HG02588 (cell line): ENCODE data around the gene PARVA.

Source experiments
- ATAC-seq: cut with Tn5 transposase; IDR thresholded peaks from one replicate; pipeline ENCODE4 v1.9.1; 2021; ENCODE audit warnings: mild to moderate bottlenecking, moderate library complexity; ENCODE audit not compliant: unreplicated experiment

The PARVA gene

DNA sequence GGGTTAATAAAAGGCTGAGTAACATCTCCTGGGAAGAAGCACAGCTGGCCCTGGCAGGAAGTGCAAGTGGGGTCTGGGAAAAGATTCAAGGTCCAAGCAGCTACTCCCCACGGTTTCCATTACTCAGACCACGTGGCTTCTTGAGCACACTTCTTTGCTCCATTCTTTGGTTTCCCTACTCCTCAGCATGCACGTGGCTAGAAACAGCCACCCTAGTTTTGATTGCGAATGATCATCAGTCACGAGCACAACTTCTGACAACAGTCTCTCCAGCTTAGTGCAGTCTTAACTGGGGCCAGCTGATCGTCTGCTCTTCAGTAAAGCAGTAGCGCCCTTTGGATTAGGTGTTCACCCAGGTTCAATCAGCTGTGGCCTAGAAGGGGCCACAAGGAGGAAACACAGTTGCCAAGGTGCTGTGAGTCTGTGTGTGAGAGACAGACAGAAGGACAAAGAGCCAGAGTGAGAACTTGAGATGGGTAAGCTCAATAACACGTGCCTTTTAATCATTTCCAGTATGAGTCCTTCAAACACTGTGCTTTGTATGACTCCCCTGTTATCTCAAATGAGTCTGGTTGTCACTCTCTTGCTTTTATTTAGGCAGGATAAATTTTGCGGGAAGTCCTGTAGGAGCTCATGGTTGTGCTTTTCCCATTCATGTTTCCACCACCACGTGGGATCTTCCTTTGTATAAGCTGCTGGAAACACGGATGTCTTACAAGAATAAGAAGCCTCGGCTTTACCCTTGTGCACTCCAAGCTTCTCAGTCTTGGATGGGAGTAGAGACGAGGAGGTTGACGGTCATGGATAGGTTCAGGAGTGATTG is 901 bp upstream of the PARVA start:
- no peak for ATAC-seq

DNA sequence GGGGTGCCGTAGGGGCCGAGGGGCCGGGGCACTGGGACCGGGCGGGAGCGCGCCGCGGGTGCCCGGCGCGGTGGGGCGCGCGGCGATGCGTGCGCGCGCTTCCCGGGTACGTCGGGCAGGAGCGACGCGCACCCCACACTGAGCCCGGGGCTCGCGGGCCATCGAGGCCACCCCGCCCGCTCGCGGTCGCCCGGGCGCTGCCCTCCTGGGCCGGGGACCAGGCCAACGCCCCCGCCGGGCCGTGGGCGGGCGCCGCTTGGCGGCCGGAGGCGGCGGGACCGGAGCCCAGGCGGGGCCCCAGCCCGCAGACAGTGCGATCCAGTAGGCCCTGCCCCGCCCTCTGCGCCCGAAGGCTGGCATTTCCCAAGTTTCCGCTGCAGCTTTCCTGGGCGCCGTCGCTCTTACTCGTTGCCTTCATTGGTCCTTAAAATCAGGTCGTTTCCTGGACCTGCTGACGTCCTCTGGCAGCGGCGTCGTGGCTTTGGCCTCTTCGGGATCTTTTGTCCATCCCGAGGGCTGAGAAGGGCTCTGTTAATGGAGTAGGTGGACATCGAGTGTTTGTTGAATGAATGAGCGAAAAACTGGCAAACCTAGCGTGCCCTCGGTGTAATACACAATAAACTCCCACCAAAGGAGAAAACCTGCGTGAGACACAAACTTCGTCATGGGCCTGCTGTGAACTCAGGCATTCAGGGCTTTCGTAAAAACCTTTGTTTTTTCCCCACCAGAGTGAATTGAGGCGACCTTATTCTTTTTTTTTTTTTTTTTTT is 638 bp downstream of the PARVA start:
- no peak for ATAC-seq

DNA sequence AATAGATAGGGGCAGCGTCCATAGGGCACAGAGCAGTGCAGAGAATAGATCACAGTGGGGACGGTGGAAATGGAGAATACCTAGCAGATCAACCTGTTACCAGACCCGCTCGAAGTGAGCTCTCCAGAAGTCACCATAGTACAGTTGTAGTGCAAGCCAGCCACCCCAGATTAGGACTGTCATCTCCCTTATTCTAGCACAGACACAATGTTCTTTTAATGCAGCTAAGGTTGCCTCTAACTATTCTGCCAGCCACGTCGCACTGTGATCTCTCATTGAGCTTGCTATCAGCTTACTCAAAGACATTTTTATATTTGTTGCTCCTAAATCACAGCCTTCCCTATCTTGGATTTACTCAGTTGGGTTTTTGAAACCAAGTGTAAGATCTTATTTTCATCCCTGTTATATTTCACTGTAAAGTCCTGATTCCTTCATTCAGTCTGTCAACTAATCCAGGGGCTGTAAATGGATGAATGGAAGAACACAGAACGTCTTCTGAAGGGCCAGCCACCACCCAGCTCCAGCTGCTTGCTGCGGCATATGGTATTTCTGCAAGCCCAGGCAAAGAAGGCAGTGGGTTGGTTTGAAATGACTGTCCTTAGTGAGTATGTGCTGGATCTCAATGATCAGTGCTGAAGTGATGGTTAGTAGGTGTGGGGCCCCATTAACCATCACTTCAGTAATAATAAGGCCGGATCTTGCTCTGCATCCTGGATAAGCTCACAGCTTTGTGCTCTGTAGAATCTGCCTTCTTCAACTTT is 3.4 kb downstream of the PARVA start:
- ATAC-seq = no peak

- no peak for ATAC-seq
Measured at GRCh38 chr11:12381875-12382274, 4.5 kb downstream of the PARVA start.

DNA sequence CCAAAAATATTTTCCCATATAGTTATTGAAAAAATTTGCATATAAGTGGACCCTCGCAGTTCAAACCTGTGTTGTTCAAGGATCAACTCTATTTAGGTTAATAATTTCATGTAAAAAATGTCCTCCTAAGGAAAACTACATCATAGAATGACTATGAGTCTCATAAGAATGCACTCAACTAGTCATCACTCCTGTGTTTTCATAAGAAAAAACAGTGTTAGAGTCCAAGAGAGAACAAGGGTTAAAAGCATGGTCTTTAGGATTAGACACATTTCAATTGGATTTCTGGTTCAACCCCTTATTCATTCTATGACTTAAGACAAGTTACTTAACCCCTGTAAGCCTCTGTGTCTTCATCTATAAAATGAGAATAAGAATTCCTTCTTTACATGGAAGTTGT is 5.1 kb downstream of the PARVA start:
- ATAC-seq = no peak

- no peak for ATAC-seq
Measured at GRCh38 chr11:12386309-12386708, 8.9 kb downstream of the PARVA start.

DNA sequence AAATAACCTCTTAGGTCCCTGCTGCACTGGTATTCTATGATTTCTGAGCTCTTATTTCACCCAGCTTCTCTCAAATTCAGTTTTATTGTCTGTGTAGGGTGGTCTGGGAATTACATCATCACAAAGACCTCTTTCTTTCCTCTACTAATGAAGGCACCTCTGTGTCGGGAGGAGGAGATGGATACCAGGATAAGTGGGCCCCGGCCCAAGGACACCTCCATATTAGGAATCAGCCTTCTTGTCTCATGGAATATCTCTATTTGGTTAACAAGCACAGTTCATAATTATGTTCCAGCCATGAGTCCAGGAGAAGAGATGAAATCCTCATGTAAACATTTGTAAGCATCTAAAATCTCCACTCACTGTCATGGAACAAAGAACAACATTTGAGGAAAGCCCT is 9.4 kb downstream of the PARVA start:
- no peak for ATAC-seq

DNA sequence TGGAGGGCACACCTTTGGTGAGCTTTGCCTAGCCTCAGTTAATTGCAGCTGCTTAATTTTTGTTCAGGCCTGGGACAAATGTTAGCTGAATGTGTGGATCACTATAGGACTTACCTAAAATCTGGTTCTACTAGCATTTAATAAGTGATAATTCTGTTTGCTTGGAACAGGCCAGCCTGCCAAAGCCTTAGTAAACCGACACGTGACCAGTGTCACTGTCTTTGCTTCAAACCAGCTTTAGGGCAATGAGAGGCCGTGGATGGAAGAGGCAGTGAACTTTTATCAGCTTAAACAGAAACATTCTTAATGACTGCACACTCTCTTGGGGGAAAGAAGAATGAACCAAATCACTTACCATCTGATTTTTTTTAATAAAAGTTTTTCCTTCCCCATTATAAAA is 10.8 kb downstream of the PARVA start:
- ATAC-seq = no peak

DNA sequence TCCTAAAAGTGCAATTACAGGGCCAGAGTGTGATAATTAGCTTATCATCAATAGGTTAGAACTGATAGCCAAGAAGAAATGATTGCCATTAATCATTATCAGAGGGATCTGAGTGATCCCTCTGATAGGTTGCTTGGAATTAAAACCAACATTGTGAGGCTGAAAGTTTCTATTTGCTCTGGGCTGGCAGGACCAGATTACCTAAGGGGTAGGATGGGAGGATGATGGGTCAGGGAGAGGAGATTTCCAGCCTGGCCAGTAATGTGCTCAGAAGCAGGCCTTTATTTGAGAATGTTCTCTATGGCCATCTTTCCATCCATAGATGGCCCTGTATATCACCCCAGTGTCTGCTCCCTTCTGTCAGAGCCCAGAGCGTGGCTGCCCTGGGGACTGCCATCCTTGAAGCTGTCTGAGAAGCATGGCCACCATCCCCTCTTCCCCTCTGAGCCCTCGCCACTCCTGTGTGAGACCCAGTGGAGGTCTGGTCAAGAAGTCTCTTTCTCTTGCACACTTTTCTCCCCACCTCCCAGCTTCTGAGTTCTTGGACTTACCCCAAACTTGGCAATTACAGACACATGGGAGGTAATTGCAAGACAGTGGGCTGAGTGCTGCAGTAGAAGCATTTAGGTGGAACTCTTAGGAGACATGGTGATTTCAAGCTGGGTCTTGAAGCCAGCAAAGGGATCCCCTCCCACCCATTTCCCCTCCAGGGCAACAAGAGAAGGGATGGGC is 11.7 kb downstream of the PARVA start:
- ATAC-seq = no peak

DNA sequence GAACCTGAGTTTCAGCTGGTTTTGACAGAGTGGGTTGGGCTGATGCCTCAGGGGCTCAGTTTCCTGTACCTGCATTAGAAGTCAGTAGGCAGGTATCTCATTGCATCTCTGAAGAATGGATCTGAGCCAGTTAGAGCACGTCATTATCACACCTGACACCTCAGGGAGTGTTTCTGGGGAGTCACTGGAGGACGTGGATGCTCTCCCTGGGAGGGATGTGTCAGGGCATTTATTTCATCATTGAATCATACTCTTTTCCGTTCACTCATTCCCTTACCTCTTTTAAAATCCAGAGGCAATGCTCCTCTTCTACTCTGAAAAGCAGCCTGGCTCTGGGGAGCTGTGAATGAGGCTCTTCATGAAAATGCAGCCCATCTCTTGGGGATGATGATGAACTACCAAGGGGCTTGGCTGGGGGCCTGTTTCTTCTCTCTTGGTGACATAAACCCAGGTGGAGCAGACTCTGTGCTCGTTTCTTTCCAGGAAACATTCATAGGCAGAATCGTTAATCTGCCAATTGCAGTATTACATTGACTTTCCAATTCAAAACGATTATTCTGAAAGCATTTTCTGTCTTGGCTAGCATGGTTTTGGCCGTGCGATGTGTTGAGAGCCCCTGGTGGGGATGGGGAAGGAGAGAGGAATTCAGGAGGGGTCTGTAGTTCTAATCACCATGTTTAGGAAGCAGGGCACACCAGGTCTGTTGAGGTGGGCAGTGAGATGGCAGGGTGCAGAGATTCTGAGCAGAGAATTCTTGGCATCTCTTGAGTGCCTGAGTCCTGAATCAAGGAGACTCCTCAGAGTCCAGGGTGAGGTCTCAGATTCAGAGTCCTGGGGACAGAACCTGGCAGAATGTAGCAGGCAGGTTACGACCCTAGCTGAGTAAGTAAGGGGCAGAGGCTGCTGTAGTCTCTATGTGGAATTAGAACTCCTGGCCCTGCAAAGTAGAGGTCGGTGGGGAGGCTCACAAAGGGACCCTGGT is 12.6 kb downstream of the PARVA start:
- no peak for ATAC-seq

DNA sequence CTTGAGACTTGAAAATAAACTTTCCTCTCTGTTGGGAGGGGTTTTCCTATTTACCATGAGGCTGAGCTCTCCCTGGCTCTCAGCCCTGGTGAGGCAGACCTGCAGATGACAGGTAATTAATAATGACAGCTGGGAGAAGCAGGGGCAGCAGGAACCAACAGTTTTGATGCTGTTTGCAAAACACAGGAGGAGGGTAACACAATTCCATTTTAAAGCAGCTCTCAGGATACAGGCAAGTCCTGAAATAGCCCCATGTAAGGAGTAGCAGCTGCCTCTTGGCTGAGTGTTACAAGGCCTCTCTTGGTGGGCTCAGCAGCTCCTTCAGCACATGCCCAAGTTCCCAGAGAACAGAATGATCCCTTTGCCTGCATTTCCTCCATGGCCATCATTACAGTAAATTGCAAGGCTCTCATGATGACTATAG is 13.3 kb downstream of the PARVA start:
- ATAC-seq = no peak

- no peak for ATAC-seq
Measured at GRCh38 chr11:12392672-12393071, 15.3 kb downstream of the PARVA start.

DNA sequence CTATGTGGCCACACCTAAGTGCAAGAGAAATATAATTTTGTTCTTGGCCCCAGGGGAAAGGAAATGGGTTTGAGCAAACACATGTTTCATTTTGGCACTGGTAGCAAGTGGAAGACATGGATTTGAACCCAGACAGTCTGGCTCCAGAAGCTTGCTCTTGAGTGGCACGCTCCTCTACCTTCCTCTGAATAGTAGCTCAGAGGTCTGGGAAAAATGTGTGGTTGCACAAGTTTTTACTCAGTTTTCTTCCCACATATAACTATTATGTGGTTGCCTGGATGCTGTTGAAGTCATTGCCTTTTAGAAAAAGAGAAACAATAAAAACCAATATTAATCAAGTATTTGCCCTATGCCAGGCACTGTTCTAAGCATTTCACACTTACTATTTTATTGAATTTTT is 16.3 kb downstream of the PARVA start:
- no peak for ATAC-seq

DNA sequence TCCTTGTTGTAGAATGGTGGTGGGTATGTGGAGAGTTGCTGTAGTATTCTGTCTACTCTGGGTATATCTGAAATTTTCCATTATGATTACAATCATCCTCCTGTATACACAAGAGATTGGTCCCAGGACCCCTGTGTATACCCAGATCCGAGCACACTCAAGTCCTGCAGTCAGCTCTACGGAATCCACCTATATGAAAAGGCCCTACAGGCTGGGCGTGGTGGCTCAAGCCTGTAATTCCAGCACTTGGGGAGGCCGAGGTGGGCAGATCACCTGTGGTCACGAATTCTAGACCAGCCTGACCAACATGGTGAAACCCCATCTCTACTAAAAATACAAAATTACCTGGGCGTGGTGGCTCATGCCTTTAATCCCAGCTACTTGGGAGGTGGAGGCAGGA is 17.2 kb downstream of the PARVA start:
- no peak for ATAC-seq

- no peak for ATAC-seq
Measured at GRCh38 chr11:12395333-12395732, 18.0 kb downstream of the PARVA start.

- ATAC-seq = no peak
Measured at GRCh38 chr11:12397931-12398334, 20.6 kb downstream of the PARVA start.

DNA sequence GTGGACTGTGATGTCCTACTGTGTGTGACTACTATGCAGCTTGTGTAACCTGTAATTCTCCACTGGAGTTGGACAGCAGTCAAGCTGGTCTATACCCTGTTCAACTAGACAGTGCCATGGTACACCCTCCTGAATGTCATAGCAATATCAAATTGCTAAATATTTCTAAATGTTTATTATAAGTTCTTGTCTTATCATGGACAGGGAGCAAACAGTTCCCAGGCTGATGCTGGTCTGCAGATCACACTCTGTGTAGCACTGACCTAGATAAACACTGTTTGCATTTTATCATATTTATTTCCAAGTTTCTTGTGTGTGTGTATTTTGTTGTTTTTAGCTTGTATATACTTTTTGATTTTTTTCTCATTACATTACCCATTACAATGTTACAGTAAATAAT is 22.0 kb downstream of the PARVA start:
- no peak for ATAC-seq

- no peak for ATAC-seq
Measured at GRCh38 chr11:12402025-12402424, 24.7 kb downstream of the PARVA start.

GRCh38 chr11:12402691-12403120 is 25.3 kb downstream of the PARVA start:
- no peak for ATAC-seq
